GM19035 (cell line): ENCODE data around the gene FCF1.
A peak's percentile ranks its signal among the peaks of the same experiment; 100 is the strongest.

Experiments used
- ATAC-seq: cut with Tn5 transposase; IDR thresholded peaks from one replicate; pipeline ENCODE4 v1.9.1; 2021; ENCODE audit not compliant: unreplicated experiment

FCF1 gene, protein sequence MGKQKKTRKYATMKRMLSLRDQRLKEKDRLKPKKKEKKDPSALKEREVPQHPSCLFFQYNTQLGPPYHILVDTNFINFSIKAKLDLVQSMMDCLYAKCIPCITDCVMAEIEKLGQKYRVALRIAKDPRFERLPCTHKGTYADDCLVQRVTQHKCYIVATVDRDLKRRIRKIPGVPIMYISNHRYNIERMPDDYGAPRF

DNA sequence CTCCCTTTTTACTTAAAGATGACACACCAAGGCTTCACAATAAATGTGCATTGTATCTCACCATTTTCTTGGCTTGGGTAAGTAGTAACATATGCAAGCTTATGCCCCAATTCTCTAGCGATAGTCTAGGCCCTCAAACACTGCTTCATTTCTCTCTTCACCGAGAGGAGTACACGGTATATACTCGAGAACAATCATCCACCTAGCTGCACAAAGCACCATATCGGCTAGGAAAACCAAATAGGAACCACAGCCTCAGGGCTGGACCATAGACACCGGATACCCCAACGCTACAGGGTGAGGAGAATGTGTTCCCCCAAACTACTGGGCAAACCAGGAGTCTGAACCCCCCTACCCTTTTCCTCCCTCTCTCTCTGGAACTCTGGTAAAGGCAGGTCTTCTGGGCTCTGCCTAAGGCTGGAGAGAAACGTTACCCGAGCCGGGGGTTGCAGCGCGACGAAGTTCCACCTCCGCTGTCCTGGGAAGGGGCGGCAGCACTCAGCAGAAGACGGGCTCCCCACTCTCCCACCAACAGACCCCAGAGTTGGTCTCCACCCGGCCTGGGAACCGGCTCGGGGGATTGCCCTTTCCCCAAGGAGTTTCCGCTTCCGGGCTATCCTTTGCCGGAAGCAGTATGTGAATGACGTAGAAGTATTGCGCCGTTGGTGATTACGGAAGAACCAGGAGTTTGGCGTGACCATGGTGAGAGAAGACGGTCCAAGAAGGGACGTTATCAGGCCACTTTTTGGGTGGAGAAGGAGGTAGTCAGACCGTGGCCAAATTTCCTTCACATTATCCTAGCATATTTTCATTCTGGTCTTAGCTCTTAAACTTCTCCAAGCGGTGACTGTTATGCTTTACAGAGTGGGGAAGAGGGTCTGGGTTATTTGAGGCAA lies at the start of gene FCF1, which contains the start of gene AREL1:
Gene FCF1 (plus strand): TSS at position 646 of the 896 bp plus-strand sequence. CDS start 54 bp downstream, at position 700.
Gene AREL1 (minus strand): TSS at position 582 of the 896 bp plus-strand sequence. CDS start 27,465 bp downstream, outside the sequence.
- peak; percentile 97 for ATAC-seq

GRCh38 chr14:74663884-74664283 lies 49.1 kb upstream of the FCF1 start:
- ATAC-seq, result no peak

- ATAC-seq, result no peak
Observed at GRCh38 chr14:74664717-74665116, 48.2 kb upstream of the FCF1 start.

DNA sequence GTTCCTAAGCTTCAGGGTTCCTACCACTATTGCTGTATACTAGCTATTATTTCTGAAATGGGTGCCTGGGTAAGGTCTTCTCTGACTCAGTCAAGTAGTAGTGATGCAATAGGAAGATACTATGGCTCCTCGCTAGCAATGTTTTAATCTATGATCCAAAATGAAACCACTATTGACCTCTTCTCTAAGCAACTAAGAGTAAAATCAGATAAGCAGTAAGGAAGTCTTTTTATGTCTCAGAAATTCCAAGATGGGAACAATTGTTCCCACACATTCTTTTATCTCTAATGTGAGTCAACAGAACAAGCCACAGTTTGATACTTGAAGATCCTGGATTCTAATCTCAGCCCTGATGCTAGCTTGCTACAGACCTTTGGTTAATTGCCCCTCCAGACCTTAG lies 45.2 kb upstream of the FCF1 start:
- no peak for ATAC-seq

DNA sequence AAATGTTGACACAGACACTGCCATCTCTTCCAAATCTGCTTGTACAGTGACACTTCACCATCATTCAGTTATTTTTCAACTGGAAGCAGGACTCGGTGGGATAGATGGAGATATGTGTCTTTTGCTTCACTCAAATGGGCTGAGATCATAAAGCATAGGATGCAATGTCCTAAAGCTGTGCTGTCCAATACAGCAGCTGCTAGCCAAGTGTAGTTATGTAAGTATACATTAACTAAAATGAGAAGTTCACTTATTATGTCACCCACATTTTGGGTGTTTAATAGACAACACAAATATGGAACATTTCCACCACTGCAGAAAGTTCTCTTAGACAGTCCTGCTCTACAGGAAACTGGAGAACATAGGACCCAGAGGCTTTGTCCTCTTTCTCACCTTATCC lies 43.7 kb upstream of the FCF1 start:
- ATAC-seq, result no peak

GRCh38 chr14:74669846-74670245 lies 43.1 kb upstream of the FCF1 start:
- no peak for ATAC-seq

GRCh38 chr14:74670726-74671411 lies 42.1 kb upstream of the FCF1 start:
- no peak for ATAC-seq

GRCh38 chr14:74671789-74672188 lies 41.2 kb upstream of the FCF1 start:
- no peak for ATAC-seq

DNA sequence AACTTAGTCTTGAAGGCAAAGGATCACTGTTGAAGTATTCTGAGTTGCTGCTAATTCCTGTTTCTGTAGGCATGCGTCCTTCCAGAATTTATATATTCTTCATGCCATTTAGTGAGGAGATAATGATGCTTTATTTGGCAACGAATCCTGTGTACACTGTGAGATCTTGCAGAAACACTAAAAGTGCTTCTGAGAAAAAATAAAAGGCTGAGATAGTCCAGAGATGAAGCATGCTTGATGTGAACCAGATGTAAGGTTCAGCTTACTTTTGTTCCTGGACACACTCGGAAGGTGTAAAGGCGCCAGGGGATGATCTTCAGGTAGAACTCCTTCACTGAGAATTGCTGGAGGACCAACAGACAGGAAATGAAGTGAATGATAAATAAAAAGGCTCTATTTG lies 39.2 kb upstream of the FCF1 start:
- no peak for ATAC-seq

- ATAC-seq, result no peak
Observed at GRCh38 chr14:74675219-74675618, 37.7 kb upstream of the FCF1 start.

DNA sequence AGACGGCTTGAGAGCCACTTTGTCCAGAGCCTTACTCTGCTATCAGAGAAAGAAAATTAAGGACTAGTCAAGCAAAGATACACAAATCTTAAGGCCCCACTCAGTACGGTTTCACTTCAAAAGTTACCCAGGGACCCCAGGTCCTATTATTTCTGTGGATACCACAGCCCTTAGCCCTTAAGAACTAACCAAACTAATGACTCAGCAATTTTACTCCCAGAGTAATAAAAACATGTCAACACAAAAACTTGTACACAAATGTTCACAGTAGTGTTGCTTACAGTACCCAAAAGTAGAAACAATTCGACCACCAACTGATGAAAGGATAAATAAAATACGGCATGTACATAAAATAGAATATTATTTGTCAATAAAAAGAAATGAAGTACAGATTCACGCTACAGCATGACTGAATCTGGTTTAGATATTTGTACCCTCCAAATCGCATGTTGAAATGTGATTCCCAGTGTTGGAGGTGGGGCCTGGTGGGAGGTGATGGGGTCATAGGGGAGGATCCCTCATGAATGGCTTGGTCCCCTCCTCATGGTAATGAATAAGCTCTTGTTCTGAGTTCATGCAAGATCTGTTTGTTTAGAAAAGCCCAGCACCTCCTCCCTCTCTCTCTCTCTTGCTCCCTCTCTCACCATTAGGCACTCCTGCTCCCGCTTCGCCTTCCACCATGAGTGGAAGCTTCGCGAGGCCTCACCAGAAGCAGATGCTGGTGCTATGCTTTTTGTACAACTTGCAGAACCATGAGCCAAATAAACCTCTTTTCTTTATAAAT lies 30.6 kb upstream of the FCF1 start:
- ATAC-seq, result no peak

- no peak for ATAC-seq
Observed at GRCh38 chr14:74683406-74683805, 29.5 kb upstream of the FCF1 start.

DNA sequence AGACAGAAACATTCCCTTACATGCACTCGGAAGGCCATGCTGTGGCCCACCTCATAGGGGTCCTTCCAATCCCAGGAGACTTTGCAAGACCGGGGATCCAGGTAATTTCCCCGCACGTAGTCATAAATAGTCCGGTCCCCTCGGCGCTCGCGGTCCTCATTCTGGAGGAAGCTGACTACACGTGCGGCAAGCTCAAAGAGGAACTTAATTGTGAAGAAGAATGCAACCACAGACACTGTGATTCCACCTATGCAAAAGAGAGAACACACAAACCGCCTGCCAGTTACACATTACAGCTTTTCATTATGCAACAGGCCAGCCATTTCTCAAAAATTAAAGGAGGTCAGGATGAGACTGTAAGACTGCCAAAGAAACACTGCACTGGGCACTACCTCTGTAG lies 28.5 kb upstream of the FCF1 start:
- ATAC-seq, result no peak

- no peak for ATAC-seq
Observed at GRCh38 chr14:74685056-74685455, 27.9 kb upstream of the FCF1 start.

DNA sequence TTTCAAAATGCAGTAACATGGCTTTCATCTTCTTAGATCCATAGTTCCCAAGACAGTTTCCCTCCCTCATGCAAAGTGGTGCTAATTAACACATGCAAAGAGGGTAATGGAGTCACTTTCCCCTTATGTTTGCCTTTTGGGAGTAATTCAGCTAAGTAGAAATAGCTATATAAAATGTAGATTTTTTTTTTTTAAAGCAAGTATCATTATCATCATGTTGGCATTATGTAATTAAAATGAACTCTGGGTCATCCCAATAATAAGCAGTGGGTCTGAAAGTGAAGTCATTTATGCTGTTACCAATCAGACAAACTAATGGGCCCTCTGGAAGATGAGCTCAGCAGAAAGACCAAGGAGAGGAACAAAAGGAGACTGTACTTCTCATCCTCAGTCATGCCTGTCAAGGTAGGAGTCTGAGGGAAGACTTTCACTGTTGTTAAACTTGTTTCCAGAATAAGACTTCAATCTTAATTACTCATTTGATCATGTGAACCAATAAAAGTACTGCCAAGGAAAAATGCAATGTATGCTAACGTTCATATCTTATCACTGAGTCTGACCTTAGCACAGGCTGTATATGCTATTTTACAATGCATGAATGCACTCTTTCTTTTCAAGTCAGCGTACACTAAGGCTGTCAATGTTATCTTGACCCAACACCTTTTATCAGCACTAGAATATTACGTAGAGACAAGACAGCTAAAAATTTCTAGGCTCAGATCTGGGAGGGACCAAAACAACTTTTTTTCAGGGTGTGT lies 26.8 kb upstream of the FCF1 start:
- no peak for ATAC-seq

- no peak for ATAC-seq
Observed at GRCh38 chr14:74691456-74691855, 21.5 kb upstream of the FCF1 start.

GRCh38 chr14:74693191-74693590 lies 19.8 kb upstream of the FCF1 start:
- no peak for ATAC-seq

DNA sequence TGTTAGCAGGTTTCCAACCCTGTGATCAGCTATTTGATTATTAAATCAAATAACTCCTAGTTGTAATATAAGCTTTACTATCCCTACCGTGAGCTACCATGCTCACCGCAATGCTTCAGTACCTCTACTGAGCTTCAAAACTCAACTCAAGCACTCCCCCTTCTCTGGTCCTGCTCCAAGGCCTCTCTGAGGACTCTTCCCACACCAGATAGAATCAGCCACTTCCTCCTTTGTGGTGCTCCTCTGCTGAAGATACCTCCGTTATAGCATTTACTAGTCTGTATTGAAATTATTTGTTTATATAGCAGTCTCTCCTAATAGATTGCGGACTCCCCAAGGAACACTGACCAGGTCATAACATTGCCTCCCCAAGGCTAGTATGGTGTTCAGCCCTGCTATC lies 17.5 kb upstream of the FCF1 start:
- no peak for ATAC-seq

DNA sequence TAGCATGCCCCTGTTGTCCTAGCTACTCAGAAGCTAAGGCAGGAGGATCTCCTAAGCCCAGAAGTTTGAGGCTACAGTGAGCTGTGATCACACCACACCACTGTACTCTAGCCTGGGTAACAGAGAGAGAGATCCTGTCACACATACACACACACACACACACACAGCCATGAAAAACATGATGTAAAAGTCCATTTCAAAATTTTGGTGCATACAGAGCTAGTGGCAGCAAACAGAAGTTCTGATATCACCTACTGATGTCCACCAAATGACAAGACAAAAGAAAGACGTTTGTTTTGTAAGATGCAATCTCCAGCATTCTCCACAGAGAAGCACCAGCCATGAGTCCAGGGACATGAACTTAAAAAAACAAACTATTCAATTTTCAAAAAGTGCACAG lies 15.9 kb upstream of the FCF1 start:
- no peak for ATAC-seq

- no peak for ATAC-seq
Observed at GRCh38 chr14:74697543-74697942, 15.4 kb upstream of the FCF1 start.
